ENCODE data around the gene RIMKLA.

Gene RIMKLA, protein sequence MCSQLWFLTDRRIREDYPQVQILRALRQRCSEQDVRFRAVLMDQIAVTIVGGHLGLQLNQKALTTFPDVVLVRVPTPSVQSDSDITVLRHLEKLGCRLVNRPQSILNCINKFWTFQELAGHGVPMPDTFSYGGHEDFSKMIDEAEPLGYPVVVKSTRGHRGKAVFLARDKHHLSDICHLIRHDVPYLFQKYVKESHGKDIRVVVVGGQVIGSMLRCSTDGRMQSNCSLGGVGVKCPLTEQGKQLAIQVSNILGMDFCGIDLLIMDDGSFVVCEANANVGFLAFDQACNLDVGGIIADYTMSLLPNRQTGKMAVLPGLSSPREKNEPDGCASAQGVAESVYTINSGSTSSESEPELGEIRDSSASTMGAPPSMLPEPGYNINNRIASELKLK

DNA sequence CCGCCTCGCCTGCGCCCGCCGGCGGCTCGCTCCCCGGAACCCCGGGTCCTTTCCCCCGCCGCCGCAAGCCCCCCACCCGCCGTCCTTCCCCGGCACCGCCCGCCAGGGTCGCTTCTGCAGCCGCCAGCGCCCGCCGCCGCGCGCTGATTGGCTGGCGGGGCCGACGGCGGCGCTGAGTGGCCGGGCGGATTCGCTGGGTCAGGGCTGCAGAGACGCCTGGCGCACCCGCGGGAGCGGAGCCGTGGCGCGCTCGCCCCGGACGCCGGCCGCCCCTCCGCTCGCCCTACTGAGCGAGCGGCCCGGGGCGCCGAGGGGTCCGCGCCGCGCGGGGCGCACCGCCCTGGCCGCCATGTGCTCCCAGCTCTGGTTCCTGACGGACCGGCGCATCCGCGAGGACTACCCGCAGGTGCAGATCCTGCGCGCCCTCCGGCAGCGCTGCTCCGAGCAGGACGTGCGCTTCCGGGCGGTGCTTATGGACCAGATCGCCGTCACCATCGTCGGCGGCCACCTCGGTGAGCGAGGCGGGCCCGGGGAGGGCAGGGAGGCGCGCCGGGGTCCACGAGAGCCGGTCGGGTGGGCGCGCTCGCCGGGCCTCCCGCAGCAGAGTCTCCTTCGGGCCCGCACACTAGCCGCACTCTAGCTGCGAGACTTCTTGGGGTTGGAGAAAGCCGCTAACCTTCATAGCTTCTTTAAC, at the start of gene RIMKLA:
TSS of gene RIMKLA (plus strand) at position 207 of the 694 bp plus-strand sequence. CDS start at position 350, 143 bp downstream.
- DNase-seq: peak; percentile 70

DNA sequence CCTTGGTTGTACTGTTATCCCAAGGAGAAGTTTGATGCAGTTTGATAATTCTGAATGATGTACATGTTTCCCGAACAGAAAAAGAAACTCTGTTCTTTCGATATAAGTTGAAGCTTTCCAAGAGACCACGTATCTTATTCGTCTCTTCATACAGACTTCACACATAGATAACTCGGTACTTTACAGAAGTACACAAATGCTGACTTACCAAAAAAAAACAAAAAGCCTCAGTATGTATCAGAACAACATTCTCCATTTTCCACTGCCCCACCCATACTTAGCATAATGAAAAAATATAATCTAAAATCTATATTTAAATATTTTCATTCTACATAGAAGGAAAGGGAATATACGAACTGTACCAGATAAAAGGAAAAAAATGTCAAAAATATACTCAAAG, 47.7 kb upstream of the RIMKLA start:
- DNase-seq: no peak

DNA sequence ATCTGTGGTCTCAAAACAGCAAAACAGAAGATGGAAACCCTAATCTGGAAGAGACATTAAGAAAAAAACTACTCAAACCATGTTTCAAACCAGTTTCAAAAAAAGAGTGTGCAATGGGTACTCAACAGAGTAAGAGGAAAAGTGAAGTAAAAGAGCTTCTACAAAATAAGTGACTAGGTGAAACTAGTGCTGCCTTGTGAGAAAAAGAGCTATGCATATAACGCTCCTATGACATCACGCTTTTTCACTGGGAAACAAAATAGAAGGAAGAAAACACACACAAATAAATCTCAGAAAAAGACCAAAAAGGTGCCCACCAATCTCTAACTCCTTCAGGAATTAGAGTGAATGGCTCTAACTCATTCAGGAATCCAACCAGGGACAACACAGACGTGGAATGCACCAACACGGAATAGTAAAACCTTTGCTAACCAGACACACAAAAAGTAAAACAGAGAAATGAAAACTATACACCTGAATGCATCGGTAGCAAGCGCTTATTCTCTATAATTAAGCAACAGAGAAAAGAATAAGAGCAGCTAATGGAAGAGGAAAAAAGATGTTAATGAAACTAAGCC, 46.8 kb upstream of the RIMKLA start:
- no peak for DNase-seq

DNA sequence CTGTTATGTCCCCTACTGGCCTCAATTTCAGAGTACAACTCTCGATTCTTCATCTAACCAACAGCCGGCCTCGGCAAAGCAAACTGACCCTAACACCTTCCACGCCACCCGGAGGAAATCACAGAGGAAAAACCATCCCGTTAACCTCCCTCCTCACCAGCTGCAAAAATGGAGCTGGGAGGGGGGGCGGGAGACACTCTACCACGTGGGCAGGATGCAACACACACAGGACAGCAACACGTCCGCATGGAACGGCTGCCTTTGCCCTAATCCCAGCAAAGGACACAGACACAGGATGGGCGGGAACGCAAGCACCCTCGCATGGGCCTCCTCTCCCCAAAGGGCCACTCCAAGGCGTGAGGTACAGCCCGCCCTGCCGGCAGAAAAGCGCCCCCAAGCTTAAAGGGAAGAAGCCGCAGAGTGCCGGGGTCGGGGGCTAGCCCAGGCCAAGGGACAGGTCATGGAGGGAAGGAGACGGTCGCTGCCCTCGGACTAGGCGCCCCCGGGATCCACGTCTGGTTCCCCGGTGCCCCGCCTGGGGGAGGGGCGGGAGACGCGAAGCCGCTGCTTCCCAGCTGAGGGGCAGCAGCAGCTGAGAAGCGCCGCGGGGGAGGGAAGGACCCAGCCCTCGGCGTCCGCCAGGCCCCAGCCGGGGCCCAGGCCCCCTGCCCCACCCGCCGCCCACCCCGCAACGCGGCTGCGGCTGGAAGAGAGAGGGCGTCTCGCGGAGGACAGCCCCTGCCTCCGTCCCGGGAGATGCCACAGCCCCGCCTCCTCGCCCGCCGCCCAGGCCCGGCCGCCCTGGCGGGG, 46.1 kb upstream of the RIMKLA start:
- no peak for DNase-seq

DNA sequence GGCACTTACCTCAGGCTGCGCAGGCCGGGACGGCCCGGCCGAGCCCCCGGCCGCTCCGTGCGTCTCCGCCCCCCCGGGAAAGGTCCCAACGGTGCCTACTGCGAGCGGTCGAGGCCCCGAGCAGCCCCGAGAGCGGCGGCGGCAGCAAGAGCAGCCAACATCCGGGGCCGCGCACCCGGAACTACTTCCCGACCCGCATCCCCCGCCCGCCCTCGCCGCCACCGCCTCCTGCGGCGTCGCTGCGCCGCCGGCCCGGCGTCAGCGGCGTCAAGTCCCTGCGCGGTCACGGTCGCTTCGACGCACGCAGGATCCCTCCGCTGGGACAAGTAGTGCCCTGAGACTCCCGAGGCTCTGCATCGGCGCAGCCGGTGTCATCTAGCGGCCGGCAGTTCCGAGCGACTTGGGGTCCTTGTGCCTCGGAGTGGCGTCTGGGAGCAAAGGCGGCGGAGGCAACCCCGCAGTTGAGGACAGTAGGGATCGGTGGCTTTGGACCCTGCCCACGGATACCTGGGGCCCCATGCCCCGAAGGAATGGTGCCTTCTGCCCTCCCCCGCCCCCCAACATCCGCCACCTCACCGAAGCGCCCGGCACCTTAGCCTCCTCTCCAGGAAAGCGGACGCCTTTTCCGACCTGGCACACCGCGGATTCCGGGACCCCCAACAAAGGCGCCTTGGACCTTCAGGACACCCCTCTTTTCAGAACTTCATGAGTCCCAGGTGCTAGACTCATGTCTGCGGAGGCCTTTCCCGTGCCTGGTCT, 45.4 kb upstream of the RIMKLA start, which contains the start of gene FOXJ3:
TSS of gene FOXJ3 (minus strand) at position 186 of the 759 bp plus-strand sequence. CDS start 24,142 bp downstream, outside the sequence.
- peak; percentile 88 for DNase-seq

DNA sequence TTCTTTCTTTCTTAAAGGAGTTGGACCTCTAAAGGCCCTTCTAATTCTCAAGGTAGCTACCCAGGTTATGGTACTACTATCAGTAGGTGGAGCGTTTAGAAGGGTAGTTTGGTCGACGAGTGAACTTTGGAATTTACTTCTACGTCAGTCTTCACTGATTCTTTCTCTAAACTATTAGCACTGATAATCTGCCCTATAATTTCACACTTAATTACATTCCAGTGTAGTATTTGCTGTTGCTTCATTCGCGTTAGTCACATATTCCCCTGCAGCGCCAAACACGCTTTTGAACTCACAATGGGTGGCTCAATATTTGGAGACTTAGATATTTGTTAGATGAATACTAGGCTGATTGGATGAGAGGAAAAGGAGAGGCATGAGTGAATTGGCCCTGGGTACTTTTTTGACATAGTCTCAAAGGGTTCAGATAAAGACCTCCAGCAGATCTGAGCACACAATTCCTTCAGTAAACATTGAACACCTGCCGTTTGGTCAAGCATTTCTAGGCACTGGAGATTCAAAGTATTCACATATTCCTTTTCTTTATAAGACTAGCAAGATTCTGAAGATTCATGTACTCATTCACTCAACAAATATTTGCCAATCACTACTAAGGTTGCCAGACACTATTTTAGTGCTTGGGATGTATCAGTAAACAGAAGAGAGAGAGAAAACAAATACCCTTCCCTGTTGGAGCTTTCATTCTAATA, 44.6 kb upstream of the RIMKLA start:
- DNase-seq: peak; percentile 87

DNA sequence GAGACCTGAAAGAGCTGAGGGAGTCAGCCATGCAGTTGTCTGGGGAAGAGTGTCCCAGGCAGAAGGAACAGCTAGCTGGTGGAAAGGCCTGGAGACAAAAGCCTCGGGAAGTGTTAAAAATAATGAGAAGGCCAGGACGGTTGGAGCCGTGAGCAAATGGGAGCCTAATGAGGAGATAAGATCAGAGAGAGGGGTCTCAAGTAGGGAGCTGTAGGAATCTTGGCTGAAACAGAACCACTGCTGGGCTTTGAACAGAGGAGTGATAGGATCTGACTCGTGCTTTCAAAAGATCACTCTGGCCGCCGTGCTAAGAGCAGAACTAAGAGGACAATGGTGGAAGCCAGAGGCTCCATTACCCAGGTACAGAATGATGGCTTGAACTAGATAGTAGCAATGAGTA, 43.6 kb upstream of the RIMKLA start:
- no peak for DNase-seq

DNA sequence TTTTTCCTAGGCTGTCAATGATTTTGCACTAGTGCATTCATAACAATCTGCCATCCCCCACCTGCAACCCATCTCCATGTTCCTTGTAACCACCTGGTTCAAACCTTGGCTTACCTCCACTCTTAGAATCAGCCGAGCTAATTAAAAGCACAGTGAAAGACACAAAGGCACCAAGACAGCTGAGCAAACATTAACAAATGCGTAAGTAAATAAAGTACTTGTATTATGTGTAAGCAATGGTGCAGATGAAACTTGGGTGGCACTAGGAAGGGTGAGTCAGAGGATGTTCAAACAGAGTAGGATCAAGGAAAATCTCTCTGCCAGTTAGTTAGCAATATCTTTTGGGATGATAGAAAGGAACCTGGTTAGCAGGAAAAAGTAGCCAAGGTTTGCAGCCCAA, 40.5 kb upstream of the RIMKLA start:
- DNase-seq: peak; percentile 99

DNA sequence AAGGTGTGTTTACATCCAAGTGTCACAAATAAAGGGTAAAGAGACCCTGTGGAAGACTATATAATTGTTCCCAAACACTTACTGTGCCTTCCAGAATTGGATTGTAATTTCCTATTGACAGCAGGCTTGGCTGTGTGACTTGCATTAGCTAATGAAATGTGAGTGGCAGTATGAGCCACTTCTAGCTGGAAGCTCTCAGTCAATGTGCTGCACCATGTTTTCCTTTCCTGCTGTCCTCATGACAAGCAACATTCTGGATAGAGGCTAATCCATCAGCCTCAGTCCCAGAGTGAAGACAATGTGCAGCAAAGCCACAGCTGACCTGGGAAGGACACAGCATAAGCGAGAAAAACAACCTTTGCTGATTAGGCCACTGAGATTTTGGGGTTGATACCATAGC, 39.7 kb upstream of the RIMKLA start:
- peak; percentile 89 for DNase-seq

DNA sequence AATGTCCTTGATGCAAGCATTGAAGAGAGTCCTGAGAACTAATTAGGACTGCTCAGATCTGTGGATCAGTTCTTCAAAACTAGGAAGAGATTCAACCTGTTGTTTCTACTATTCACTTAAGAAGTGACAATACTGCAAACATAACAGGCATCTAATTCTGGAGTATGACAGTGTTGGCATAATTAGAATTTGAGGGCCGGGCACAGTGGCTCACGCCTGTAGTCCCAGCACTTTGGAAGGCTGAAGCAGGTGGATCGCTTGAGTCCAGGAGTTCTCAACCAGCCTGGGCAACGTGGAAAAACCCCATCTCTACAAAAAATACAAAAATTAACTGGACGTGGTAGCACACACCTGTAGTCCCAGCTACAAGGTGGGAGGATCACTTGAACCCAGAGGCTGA, 37.5 kb upstream of the RIMKLA start:
- no peak for DNase-seq

DNA sequence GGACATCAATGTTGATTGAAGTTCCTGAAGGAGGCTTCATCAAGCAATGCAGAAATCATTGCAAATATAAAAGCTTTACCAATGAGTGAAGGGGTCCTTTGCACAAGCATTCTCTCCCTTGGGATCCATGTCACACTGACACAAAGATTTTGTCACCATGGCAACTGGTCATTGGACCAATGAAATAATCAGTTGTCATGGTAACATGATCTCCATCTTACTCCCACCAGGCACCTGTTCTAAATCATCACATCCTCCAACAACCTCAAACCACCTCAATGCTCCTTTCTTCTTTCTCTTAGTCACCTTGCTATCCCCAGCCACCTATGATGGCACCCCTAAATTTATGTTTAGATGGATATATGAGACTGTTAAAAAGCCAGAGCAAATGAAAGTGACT, 32.1 kb upstream of the RIMKLA start:
- no peak for DNase-seq

DNA sequence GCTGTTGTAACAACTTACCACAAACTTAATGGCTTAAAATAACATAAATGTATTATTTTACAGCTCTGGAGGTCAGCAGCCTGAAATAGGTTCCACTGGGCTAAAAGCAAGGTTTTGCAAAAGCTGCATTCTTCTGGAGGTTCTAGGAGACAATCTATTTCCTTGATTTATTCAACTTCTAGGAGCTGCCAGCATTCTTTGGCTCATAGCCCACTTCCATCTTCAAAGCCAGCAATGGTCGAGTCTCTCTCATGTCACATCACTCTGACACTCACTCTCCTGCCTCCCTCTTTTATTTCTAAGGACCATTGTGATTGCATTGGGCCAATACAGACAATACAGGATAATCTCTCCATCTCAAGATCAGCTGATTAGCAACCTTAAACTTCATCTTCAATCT, 30.5 kb upstream of the RIMKLA start:
- DNase-seq: no peak

DNA sequence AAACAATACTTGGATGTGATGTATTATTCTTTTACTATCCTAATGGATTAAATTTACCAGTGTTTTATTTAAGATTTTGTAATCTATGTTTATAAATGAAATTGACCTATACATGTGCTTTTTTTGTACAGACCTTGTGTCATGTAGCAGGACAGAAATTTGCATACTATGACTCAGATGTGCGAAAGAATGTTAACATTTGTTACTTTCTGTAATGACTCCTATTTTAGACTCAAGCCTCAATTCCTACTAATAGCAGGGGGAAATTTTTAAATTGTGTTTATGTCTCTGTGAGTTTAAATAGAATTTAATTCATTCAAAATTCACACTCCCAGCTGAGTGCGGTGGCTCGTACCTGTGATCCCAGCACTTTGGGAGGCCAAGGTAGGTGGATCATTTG, 21.8 kb upstream of the RIMKLA start:
- no peak for DNase-seq

DNA sequence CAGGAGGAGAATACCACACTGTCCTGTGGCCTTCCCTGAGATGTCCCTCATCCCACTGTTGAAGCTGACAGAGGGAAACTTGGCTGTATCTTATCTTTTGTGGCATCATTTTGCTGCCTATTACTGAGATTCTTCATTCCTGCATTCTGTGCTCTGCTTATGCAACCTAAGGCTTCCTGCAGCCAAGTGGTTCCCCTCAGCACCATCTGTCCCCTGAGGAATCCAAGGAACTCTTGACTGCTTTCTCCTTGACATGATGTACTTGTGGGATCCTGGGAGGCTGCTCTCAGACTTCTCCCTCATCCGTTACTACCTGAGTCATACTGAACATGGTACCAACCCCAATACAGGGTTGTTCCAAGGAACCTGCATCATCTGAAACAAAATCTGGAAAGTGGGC, 21.1 kb upstream of the RIMKLA start:
- DNase-seq: no peak

DNA sequence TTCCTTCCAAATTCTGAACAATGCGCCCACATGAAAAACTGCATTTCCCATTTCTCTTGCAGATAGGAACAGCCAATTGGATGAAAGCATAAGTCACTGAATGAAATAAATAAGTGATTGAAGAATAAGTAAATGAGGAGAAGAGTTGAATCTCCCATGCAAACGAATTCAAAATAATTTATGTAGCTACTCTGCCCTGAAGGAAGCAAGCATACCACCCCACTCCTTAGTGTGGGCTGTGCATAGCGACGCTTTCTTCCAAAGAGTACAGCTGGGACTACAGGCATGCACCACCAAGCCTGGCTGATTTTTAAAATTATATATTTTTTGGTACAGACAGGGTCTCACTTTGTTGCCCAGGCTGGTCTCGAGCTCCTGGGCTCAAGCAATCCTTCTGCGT, 16.5 kb upstream of the RIMKLA start:
- DNase-seq: no peak

DNA sequence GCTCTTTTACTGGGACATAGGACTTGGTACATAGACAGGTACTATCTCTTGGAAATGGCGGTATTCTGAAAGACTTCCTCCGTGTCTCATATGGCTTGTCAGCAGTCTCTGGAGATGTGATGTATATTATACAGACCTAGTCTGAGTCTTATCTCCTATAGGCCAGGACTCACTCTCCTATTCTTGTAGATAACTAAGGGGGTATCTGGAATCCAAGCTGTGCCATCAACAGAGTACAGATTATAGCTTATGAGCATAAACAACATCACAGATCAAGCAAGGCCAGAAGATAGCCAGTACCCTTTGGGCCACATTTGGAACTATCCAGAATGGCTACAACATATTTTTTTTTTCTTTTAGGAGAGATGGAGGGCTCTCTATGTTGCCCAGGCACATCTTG, 16.1 kb upstream of the RIMKLA start:
- no peak for DNase-seq

DNA sequence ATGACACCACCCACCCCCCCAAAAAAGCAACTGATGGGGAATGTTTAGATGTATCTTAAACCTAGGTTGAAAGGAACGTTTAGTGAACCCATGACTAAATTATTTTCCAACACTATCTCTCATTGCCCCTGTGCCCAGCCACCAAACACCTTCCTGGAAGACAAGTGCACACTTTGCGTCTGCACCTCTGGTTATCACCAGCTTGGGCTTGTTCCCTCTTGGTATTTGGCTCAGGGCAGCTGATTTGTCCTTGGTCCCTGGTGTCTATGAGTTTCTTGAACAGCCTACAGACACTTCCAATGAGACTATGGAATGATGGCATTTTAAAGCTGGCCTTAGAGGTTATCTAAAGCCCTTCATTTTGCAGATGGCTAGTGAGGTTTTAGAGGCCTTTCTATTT, 15.5 kb upstream of the RIMKLA start:
- DNase-seq: no peak

DNA sequence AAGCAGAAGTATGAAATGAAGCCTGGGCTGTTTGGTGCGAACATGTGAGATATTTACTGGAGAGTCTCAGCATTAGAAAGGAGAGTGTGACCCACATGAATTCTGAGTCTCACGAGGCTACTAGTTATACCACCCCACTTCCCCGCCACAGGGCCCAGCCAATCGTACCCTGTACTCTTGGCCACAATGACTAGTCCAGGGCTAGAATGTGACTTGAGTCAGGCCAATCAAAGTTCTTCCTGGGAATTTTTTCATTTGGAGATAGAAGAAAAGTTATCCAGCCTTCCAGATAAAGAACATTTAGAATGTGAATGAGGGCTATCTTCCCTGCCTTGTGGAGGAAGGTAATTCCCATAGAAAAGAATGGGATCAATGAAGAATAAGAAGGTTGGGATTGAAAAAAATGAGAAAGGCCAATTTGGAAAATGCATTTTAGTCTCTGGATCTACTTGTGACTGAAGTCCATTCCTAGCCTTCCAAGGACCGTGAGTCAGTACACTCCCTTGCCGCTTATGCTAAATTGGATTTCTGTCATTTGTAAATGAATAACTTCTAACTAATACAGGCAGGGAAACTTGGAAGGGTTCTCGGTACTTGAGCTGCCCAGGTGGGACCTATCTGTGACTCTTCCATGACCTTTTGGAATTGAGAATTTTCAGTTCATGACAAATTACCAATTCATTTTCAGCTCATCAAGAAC, 12.3 kb upstream of the RIMKLA start:
- no peak for DNase-seq

DNA sequence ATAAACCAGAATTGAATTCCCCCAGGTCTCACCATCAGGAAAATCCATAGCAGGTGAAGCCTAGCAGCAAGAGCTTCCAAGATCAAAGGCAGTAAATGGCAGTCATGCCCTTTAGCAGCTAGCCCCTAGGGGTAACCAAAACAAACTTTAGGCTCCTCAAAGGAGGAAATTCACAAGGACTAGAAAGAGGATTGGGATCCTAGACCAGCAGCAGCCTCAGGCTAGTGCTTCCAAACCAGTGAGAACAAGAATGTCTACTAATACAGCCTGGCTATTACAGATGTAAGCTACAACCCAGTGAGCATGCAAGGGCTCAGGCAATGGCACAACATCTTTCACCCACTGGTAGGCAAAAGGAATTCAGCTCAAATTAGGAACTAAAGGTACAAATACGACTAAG, 11.1 kb upstream of the RIMKLA start:
- no peak for DNase-seq

DNA sequence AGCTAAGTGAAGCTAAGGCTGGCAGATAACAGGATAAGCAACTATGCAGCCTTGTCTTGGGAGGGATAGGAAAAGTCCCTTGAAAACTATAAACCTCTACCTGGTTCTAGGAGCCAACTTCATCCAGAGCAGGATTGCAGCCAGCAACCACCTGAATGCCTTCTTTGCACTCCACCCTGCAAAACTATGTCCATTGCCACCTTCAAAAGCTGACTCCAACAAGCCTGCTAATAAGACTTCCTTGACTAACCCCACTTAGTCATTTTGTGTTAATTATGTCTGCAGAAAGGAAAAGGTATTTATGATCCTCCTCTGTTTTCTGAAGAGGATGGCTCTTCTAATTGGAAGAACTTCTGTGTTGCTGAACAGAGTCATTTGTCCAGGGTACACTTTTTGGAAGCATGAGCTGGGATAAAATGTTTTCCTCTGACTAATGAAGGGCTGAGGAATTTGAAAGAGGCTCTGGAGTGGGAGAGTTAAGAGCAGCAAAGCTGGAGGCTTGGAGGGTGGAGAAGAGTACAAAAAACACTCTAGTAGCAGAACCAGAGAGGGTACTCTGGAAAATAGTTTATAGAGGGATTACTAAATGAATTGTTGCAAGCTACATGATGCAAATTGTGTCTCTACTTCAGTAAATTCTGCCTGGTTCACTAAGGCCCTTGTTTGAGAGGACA, 9.6 kb upstream of the RIMKLA start:
- DNase-seq: no peak

All from NCI-H510A treated with DMSO at 0.1 percent for 48 hours (cell line).